Activated B cell treated with CpG ODN at 0.5 μM for 24 hours (primary cell): ENCODE measurements around the gene NCKAP5. TPM values are rescaled to one million over a fixed set of nuclear protein-coding genes. Genes with fewer than 3 reads are reported as not detected.

Source experiments
- ATAC-seq: fragments of 200-7000 bp; cut with Tn5 transposase; one replicate; pipeline ENCODE4 v1.10.0; 2021; ENCODE audit warnings: low read depth, mild to moderate bottlenecking, moderate library complexity
- CTCF ChIA-PET: fragments of 350-600 bp; sonication (Branson Sonifier 250); formaldehyde crosslinking; loops from one replicate; lab custom pipeline; 2021; ENCODE audit warnings: antibody characterized with exemption; lab: Charles Lee
- POLR2A ChIA-PET: fragments of 350-600 bp; sonication (Branson Sonifier 250); formaldehyde crosslinking; loops from one replicate; lab custom pipeline; 2021; ENCODE audit warnings: antibody characterized with exemption; lab: Charles Lee
- DNase-seq: peaks from one replicate; pipeline ENCODE4 v3.0.0; 2022
- H3K27ac Mint-ChIP-seq: one replicate; pipeline ENCODE4 v1.8.0; 2020; ENCODE audit warnings: mixed read lengths
- H3K27me3 Mint-ChIP-seq: one replicate; pipeline ENCODE4 v1.8.0; 2021; ENCODE audit warnings: mixed read lengths
- H3K36me3 Mint-ChIP-seq: one replicate; pipeline ENCODE4 v1.8.0; 2021; ENCODE audit warnings: low read depth, mixed read lengths
- H3K4me1 Mint-ChIP-seq: one replicate; pipeline ENCODE4 v1.8.0; 2021; ENCODE audit warnings: mixed read lengths
- H3K4me3 Mint-ChIP-seq: one replicate; pipeline ENCODE4 v1.8.0; 2020; ENCODE audit warnings: mild to moderate bottlenecking, mixed read lengths
- H3K9me3 Mint-ChIP-seq: one replicate; pipeline ENCODE4 v1.8.0; 2020; ENCODE audit warnings: mixed read lengths
- intact Hi-C: fragments of 100-400 bp; cut with micrococcal nuclease; formaldehyde crosslinking; loops from one replicate; pipeline ENCODE4 v1.15.1; 2024
- total RNA-seq: library from RNA; stranded (reverse); gene quantifications from 2 replicates; pipeline ENCODE4 v1.2.3, GENCODE V29; 2022
- TF ChIP-seq, protein P1 (sequence below): fragments of 200-600 bp; IDR thresholded peaks from one replicate; pipeline ENCODE4 v1.8.0; 2022; ENCODE audit warnings: antibody characterized with exemption, mild to moderate bottlenecking

NCKAP5 gene
- total RNA-seq, 1 donor from 2014 or later, result not detected

DNA sequence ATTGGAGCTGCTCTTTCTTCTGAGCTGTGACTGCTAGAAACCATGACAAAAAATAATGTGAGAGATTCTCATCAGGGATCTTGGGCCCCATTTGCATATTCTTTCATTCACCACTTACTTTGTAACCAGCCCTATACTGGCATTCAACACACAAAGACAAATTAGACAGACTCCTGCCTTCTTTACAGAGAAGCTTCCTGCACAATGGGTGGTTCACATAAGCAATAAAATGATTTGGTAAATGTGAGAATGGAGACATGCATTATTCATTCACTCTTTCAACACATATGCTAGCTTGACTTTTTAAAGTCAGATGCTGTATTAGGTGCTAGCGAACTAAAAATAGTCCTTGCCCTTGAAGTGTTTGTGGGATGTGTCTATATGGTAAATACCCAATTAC lies 174.4 kb downstream of the NCKAP5 start:
- ATAC-seq (no peak), DNase-seq (no peak)
- Mint-ChIP-seq H3K9me3 (peaks cover 2% of the 10 kb centered on the region), H3K4me1 (no peaks in the 10 kb centered on the region), H3K27me3 (no peaks in the 10 kb centered on the region), H3K27ac (no peak overlapping the region), H3K36me3 (no peaks in the 10 kb centered on the region), H3K4me3 (no peak overlapping the region)
- intact Hi-C loops, result no loop called here
- ChIA-PET POLR2A (no interaction called here), CTCF (no interaction called here)
- TF ChIP-seq, protein P1, sequence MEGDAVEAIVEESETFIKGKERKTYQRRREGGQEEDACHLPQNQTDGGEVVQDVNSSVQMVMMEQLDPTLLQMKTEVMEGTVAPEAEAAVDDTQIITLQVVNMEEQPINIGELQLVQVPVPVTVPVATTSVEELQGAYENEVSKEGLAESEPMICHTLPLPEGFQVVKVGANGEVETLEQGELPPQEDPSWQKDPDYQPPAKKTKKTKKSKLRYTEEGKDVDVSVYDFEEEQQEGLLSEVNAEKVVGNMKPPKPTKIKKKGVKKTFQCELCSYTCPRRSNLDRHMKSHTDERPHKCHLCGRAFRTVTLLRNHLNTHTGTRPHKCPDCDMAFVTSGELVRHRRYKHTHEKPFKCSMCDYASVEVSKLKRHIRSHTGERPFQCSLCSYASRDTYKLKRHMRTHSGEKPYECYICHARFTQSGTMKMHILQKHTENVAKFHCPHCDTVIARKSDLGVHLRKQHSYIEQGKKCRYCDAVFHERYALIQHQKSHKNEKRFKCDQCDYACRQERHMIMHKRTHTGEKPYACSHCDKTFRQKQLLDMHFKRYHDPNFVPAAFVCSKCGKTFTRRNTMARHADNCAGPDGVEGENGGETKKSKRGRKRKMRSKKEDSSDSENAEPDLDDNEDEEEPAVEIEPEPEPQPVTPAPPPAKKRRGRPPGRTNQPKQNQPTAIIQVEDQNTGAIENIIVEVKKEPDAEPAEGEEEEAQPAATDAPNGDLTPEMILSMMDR, result no peak

DNA sequence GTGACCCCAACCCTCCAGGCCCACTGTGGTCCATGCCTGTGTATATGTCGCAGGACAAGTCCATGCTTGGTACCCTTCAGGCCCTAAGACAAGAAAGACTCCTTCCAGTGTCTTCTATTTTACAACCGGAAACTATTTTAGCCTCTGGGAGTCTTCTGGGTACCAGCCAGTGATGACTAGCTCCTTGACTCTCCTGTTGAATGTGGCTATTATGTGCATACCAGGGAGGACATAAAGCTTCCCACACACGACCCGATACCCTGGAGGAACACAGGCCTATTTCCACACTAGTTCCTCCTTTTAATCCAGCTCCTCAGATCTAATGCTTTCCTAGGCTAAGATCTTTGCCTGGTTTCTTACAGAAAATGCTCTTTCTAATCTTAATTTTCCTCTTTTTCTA lies 178.1 kb downstream of the NCKAP5 start:
- DNase-seq (no peak), ATAC-seq (no peak)
- POLR2A ChIA-PET, result no interaction called here
- intact Hi-C loops, result no loop called here
- Mint-ChIP-seq H3K9me3 (peaks cover 9% of the 10 kb centered on the region), H3K4me1 (no peaks in the 10 kb centered on the region), H3K36me3 (no peaks in the 10 kb centered on the region), H3K27me3 (no peaks in the 10 kb centered on the region), H3K27ac (no peak overlapping the region), H3K4me3 (no peak overlapping the region)
- TF ChIP-seq, protein P1, result no peak
- CTCF ChIA-PET, result no interaction called here

DNA sequence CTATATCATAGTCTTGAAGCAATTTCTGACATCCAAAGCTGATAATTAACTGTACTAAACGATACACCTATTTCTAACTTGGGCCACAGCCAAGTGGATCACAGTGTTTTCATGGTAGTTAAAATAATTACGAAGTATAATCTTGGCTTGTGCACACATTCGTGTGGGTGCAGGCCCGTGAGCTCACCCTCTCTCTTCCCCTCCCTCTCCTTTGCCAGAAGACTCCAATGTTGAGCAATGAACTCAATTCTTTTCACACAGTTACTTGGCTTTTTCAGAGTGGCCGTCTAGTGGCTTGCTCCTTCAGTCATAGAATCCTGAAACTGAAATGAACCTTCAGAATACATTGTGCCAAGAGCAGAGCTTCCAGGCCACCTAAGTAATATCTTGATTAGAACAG lies 178.7 kb downstream of the NCKAP5 start:
- Mint-ChIP-seq H3K4me1 (no peaks in the 10 kb centered on the region), H3K27ac (no peak overlapping the region), H3K4me3 (no peak overlapping the region), H3K9me3 (peaks cover 9% of the 10 kb centered on the region), H3K36me3 (no peaks in the 10 kb centered on the region), H3K27me3 (no peaks in the 10 kb centered on the region)
- CTCF ChIA-PET, result no interaction called here
- TF ChIP-seq, protein P1, result no peak
- DNase-seq (no peak), ATAC-seq (no peak)
- intact Hi-C loops, result no loop called here
- POLR2A ChIA-PET, result no interaction called here

DNA sequence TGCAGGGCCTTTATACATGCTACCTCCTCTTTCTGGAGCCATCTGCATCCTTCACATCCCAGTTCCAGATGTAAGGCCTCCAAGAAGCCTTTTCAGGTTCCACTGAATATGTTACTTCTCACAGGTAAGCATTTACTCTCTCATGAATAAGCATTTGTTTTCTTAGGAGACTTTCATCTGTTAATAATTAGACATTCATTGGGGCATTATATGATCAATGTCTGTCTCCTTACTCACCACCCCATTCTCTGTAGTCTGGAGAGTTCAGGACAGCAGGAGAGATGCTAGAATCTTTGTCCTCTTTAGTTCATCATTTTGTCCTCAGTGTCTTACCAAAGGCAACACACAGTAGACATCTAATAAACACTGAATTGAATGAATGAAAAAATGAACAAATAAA lies 185.7 kb downstream of the NCKAP5 start:
- CTCF ChIA-PET, result no interaction called here
- H3K9me3 Mint-ChIP-seq, result peaks cover 5% of the 10 kb centered on the region
- H3K27ac Mint-ChIP-seq, result no peak overlapping the region
- intact Hi-C loops, result no loop called here
- no peak for DNase-seq
- H3K27me3 Mint-ChIP-seq, result no peaks in the 10 kb centered on the region
- ATAC-seq, result no peak
- TF ChIP-seq, protein P1, result no peak
- no peak overlapping the region for H3K4me3 Mint-ChIP-seq
- no peaks in the 10 kb centered on the region for H3K36me3 Mint-ChIP-seq
- POLR2A ChIA-PET, result no interaction called here
- no peaks in the 10 kb centered on the region for H3K4me1 Mint-ChIP-seq

DNA sequence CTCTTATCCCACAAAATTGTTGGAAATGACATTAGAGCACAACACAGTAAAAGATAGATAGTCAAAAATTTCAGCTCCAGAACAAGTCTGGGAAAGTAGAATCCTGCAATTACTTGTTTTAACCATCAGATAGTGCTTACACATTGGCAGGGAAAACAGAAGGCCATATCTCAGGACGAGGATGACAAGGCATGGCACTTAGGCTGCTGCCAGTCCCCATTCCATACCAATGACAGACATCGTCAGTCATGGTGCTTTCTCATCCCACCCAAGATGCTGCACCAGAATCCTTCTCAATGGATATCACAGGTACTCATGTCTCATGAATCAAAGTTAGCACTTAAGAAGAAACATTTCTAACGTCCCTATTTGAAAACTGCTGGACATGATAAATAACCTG lies 187.3 kb downstream of the NCKAP5 start:
- CTCF ChIA-PET, result no interaction called here
- Mint-ChIP-seq H3K27ac (no peak overlapping the region), H3K4me1 (no peaks in the 10 kb centered on the region), H3K9me3 (no peaks in the 10 kb centered on the region), H3K27me3 (no peaks in the 10 kb centered on the region), H3K4me3 (no peak overlapping the region), H3K36me3 (no peaks in the 10 kb centered on the region)
- no peak for DNase-seq
- POLR2A ChIA-PET, result no interaction called here
- TF ChIP-seq, protein P1, result no peak
- no peak for ATAC-seq
- intact Hi-C loops, result no loop called here
